Brain microvascular endothelial cell (primary cell): ENCODE measurements around the gene GDI2.
"Not testable (repeated sequence)": the region's sequence is repeated elsewhere in the genome, so short reads cannot be mapped to it uniquely, and the experiment has no call there.

ENCODE experiments used
- DNase-seq: peaks from one replicate; pipeline ENCODE4 v3.0.0-alpha.2; 2020
- H3K27ac ChIP-seq: fragments of 250-450 bp; sonication (Bioruptor Pico); 2 replicates; pipeline ENCODE4 v1.5.1; 2020; ENCODE audit warnings: mild to moderate bottlenecking, moderate library complexity
- H3K27me3 ChIP-seq: fragments of 250-450 bp; sonication (Bioruptor Pico); replicated peaks from 2 replicates; pipeline ENCODE4 v1.5.1; 2020; ENCODE audit warnings: mild to moderate bottlenecking
- H3K36me3 ChIP-seq: fragments of 250-450 bp; sonication (Bioruptor Pico); replicated peaks from 2 replicates; pipeline ENCODE4 v1.5.1; 2020; ENCODE audit warnings: mild to moderate bottlenecking
- H3K4me3 ChIP-seq: 2 replicates; pipeline ENCODE4 v1.5.1; 2011; ENCODE audit warnings: low read depth, mild to moderate bottlenecking, control low read depth, low read length, moderate library complexity
- CTCF ChIP-seq: IDR thresholded peaks from 2 replicates; pipeline ENCODE4 v1.5.1; 2011; ENCODE audit warnings: low read depth, mild to moderate bottlenecking, moderate library complexity, low read length, control low read depth, inconsistent platforms; ENCODE audit errors: missing control alignments
- in situ Hi-C: cut with HindIII; loops from 2 replicates; pipeline ENCODE4 v1.10.0; 2017; ENCODE audit warnings: low sequenced_read_pairs, low pct_ligation_motif_present

GDI2 gene

GRCh38 chr10:5855979-5856700 lies 42.9 kb upstream of the GDI2 start:
- TF ChIP-seq CTCF, result no peak
- DNase-seq, result no peak
- Histone ChIP-seq H3K27me3 (no peaks in the 10 kb centered on the region), H3K36me3 (no peaks in the 10 kb centered on the region), H3K4me3 (no peak overlapping the region), H3K27ac (no peak overlapping the region)
- in situ Hi-C loops, result no loop called here

- TF ChIP-seq CTCF, result no peak
These were observed 40.9 kb upstream of the GDI2 start for GRCh38 chr10:5854131-5854475.

GRCh38 chr10:5846667-5847066 lies 33.4 kb upstream of the GDI2 start:
- H3K27ac ChIP-seq, H3K4me3 ChIP-seq, H3K27me3 ChIP-seq, in situ Hi-C loops, DNase-seq, H3K36me3 ChIP-seq: not testable (repeated sequence)

More at GRCh38 chr10:5854131-5854475, 40.9 kb upstream of the GDI2 start:
- in situ Hi-C loops, result no loop called here
- DNase-seq, result no peak
- Histone ChIP-seq H3K27me3 (no peaks in the 10 kb centered on the region), H3K36me3 (no peaks in the 10 kb centered on the region), H3K4me3 (no peak overlapping the region), H3K27ac (no peak overlapping the region)

GRCh38 chr10:5844345-5845055 lies 31.3 kb upstream of the GDI2 start:
- Histone ChIP-seq H3K27me3 (no peaks in the 10 kb centered on the region), H3K27ac (no peak overlapping the region), H3K4me3 (no peak overlapping the region), H3K36me3 (no peaks in the 10 kb centered on the region)
- TF ChIP-seq CTCF, result no peak
- in situ Hi-C loops, result no loop called here
- no peak for DNase-seq

- H3K4me3 ChIP-seq, result no peak overlapping the region
- TF ChIP-seq CTCF, result no peak
- no peaks in the 10 kb centered on the region for H3K36me3 ChIP-seq
- DNase-seq, result no peak
- in situ Hi-C loops, result no loop called here
- no peak overlapping the region for H3K27ac ChIP-seq
- no peaks in the 10 kb centered on the region for H3K27me3 ChIP-seq
These were observed 30.6 kb upstream of the GDI2 start for GRCh38 chr10:5843686-5844344.

GRCh38 chr10:5841965-5842364 lies 28.7 kb upstream of the GDI2 start:
- no peak for DNase-seq
- no peak for TF ChIP-seq CTCF
- Histone ChIP-seq H3K36me3 (no peaks in the 10 kb centered on the region), H3K4me3 (no peak overlapping the region), H3K27me3 (no peaks in the 10 kb centered on the region), H3K27ac (no peak overlapping the region)
- in situ Hi-C loops, result no loop called here
